Measurements from ENCODE around the gene FAM120B.

The FAM120B gene

DNA sequence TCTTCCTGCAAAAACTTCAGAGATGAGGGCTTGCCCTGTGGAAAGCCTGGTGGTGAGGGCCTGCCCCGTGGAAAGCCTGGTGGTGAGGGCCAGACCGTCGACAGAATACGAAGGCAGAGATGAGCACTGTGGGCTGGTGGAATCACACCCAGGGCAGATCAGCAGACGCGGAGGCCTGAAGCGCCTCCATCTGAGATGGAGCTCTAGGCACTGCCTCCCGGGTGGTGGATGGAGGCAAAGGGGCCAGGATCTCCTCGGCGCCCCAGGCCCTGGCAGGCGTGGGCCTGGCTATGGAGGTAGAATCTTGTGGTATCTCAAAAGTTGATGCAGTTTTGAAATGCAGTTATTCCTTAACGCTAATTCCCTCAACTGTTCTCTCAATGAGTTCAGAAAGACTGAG lies 141.8 kb downstream of the FAM120B start:
- DNase-seq = no peak

DNA sequence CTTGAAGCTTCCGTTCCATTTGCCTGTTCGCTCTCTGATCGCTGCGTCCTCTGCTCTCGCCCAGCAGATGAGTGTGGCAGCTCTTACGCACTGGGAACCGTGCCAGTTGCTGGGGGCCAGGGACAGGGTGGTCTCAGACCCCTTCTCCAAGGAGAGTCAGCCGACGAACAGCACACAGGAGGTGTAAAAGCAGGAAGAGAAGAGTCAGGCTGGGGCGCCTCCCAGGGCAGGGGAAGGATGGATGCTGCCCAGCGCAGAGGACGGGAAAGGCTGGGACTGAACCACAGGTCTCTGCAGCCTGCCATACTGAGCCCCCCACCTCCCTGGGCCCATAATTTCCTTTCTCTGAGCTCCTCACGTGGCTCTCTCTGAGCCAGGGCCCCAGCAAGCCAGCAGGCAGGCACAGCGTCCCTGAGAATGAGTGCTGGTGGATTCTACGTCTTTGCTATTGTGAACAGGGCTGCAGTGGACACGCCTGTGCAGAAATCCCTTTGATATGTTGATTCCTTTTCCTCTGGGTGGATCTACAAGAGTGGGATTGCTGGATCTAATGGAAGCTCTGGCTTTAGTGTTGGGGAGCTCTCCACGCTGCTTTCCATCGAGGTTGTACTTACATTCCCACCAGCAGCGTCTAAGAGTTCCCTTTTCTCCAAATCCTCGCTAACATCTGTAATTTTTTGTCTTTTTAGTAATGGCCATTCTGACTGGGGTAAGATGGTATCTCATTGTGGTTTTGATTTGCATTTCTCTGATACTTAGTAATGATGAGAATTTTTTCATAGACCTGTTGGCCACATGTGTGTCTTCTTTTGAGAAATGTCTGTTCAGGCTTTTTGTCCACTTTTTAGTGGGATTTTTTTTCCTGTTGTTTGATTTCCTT lies 142.4 kb downstream of the FAM120B start:
- no peak for DNase-seq

DNA sequence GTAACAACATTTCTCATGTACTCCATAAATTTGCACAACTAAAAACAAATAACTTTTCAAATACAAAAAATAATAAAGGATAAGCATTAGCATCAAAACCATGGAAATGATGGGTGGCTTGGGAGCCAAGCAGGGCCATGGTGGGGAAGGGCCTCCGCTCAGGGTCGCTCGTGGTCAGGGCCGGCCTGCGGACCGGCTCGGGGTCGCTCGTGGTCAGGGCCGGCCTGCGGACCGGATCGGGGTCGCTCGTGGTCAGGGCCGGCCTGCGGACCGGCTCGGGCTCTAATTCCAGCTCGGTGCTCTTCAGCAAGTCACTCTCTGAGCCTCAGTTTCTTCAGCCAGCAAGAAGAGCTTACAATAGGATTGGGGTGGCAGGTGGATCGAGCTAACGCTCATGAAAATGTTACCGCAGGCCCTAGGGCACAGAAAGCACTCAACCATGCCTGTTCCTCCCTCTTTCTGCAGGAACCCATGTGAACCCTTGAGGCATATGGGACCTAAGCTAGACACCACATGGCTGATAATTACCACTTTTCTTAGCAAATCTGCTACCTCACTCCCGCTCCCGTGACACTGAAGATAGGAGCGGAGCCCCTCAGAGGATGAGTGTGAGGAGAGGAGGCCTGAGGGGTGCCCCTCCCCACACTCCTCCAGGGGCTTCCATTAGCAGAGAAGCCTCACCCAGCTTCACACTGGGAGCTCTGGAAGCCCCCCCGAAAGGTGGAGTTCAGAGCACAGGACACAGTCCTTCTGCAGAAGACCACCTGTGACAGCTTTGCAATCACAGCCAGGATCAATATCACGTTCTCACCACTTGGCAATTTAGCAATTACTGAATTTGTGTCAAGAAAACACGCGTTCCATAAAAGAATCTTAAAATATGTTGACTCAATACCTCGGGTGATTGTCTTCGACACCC lies 143.5 kb downstream of the FAM120B start:
- DNase-seq = no peak

DNA sequence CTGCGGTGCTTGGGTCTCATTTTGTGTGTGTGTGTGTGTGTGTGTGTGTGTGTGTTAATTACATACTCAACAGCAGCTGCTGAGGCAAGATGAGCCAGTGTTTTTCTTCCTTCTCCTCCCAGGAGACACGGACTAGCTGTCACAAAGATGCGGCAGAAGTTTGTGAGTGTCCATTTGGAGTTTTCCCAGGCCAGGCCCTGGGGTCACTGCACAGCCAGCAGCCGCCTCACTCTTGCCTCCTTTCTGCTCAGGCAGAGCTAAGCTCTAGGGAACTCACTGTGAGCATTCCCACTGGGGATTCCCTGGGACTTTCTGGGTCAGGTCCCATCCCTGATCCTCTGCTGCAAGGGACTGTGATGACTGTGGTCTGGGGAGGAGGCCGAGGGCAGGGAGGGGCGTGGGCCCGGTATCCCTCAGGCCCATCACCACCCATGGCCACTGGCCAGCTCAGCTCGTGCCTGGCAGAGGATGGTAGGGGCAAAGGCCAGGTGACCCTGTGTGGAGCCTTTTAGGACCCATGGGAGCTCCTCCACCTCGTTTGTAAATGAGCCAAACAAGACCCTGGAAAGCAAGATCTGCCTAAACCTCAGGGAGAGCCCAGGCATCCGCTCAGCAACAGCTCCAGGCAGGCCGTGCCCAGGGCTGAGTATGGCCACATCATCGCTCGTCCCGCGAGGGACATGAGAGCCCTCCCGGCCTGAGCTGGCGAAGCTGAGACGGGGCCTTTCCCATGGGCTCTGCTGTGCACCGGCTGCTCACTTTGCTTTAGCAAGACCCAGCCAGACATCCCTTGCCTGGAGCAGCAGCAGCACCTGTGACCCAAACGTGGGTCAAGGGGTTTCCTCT lies 144.6 kb downstream of the FAM120B start:
- DNase-seq = no peak

DNA sequence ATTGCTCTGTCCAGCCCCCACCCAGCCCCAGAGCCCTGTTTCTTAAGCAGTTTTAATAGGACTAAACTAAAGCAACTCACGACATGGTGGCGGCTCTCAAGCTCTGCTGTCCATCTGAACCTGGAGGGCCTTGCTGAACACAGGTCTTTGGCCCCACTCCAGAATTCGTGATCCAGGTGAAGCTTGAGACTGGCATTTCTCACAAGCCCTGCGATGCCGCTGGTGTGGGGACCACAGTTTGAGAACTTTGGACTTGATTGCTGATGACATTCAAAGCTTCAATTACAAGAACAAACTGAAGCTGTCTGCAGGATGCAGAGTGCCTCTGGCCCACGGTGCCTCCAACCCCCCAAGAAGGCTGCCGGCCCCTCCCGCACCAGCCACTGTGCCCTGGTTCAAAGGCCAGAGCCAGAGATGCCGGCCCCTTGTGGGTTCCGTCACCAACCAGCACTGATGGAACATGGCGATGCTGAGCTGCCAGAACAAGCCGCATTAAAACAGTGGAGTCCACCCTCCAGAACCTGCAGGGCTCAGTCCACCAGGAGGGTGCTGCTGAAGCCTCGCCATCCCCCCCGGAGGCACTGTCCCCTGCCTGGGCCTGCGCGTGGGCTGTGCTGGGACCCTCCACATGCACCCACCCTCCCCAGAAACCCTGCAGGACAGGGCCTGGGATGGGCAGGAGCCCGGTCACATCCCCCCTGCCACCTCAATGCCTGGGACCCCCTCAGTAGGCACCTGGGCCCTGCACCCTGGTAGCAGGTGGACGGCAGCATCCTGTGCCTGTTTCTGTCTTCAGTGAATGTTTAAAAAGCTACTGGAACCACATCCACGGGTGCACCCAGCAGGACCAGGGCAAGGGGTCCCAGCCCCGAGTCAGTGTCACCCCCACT lies 145.4 kb downstream of the FAM120B start:
- no peak for DNase-seq

DNA sequence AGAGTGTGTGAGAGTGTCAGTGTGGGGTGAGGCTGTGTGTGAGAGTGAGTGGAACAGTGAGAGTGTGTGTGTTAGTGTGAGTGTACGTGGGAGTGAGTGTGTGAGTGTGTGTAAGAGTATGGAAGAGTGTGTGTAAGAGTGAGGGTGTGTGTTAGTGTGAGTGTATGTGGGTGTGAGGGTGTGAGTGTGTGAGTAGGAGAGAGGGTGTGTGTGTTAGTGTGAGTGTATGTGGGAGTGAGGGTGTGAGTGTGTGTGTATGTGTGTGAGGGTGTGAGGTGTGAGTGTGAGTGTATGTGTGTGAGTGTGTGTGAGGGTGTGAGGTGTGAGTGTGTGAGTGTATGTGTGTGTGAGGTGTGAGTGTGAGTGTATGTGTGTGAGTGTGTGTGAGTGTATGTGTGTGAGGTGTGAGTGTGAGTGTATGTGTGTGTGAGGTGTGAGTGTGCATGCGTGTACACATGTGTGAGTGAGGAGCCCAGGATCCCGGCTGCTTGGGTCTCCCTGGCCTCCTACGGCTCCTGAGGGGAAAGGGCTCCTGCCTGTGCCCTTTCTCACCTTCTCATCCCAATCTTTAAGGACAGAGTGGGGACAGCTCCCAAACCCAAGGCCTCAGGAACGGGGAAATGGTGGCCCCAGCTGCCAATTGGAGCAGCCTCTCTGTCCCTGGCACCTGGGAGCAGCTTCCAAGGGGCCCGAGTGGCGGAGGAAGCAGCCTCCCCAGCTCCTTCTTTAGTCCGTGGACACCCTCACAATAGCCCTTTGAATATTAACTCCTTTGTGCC lies 146.4 kb downstream of the FAM120B start:
- no peak for DNase-seq

DNA sequence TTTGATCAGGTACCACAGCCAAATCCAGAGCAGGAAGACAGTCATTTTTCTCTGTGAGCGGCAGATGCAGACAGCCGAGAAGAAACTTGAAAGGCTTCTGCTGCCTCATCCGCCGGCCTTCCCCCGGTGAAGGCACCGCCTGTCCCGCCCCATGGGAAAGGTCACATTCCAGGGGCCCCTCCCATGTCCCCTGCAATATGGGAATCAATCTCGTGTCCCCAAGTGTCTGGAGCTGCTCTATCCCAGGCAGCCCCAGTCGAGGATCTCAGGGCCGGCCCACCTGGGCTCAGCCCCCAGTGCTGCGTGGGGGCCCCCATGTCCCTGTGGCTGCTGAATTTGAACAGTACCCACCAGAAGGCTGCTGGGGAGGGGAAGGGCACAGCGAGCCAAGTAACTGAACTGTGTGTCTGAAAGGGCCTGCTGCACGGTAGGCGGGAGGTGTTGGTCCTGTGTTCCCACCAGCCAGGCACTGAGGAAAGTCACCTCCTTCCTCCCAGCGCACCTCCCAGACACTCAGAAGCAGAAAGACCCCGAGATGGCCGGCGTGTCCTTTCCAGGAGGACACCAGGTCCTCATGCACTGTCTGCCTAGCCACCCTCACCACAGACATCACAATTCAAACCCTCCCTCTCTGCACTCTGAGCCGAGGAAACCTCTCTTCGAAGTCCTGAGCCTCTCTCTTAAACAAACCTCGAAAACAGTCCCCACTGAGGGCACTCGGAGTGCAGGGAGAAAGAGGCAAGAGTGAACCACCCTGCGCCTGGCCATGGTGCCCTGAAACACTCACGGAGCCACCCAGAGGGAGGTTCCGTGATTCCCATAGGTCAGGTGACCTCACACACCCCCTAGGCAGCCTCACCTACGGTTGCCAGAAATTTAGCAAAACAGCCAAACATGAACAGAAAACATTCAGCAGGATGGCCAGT lies 147.3 kb downstream of the FAM120B start:
- DNase-seq = no peak

DNA sequence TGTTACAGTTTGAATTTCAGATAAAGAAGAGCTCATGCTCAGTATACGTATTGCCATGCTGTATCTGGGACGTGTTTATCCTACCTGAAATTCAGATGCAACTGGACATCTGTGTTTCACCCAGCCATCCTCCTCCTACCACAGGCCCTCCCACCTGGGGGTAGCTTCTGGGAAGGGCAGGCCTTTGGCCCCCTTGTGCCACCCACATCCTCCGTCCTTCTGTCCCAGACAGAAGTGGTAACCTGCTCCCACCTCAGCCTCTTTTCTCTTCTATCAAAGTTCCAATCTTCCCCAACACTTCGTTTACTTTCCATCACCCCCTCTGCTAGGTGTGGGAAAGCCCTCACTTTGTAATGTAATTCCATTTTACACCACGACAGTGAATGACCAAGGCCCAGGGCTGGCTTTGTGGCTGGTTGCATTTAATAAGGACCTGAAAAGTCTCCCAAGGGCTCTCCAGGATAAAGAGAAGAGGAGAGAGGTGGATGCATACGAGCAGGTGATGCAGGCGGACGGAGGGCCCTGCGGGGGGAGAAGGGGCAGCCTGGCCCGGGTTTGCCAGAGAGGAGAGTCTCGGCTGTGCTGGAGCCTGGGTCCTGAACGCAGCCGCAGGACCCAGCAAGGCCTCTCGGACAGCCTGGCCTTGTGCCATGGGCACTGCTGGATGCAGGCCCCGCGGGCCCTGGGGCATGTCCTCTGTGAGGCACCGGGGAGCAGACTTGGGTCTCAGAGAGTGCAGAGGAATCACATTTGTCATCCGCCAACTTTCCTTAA lies 148.1 kb downstream of the FAM120B start:
- DNase-seq = no peak

DNA sequence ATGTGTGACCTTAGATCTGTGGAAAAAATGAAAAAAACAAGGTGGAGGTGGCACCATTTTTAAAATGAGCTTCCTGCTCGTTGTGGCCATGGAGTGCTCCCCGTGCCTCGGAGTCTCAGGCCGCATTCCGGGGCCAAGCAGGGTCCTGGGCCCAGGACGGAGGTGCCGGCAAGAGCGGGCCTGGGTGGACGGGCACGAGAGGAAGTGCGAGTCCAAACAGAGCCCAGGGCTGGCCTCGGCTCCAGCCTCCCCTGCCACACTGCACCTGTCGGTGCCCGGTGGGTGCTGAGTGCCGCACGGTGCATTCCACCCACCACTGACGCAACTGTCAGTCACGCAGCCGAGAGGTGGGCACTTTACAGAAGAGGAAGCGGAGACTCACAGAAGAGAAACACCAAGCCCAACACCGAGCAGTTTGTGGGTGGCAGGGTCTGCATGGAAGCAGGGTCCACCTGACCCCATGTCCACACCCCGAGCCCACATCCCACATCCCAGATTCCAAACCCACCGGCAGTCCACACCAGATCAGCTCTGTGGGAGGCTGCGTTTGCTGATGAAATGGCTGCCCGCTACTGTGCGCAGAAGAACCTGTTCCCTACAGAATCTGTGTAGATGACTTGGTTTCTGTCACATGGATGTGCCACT lies 148.9 kb downstream of the FAM120B start:
- DNase-seq = no peak

DNA sequence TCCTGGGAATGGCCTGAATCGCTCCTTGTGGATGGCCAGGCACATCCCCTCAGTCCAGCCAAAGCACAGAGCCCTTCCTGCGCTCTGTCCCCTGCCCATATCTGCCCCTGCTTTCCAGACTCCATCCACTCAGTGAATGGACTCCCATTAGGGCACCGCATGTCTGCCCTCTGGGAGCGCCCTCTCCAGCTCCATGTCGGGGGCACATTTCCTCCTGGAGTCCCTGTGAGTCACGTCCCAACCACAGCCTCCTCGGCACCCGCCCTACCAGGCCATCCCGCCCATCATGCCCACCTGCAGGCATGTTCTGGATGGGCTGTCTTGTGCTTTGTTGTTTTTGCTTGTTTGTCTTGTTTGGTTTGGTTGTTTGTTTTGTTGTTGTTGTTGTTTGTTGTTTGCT lies 149.8 kb downstream of the FAM120B start:
- DNase-seq = no peak
